Endothelial cell of umbilical vein (primary cell): ENCODE results near the gene PDE4B.

ENCODE experiments used
- CTCF ChIP-seq, 2 donors: IDR thresholded peaks; 1 replicate in 1 of 2; 2 replicates in 1 of 2; pipeline ENCODE4 v1.5.1; 2011; ENCODE audit warnings: low read length in 2 of 2, mild to moderate bottlenecking in 2 of 2, moderate library complexity in 2 of 2, control low read depth in 1 of 2, inconsistent platforms in 1 of 2, low read depth in 1 of 2; ENCODE audit not compliant: insufficient read depth in 1 of 2; ENCODE audit errors: extremely low read depth in 1 of 2
- EZH2 ChIP-seq: IDR thresholded peaks from 2 replicates; pipeline ENCODE4 v1.6.1; 2012; ENCODE audit warnings: borderline replicate concordance, low read depth, mild to moderate bottlenecking, moderate library complexity, low read length, inconsistent platforms; ENCODE audit not compliant: severe bottlenecking
- MAX ChIP-seq: IDR thresholded peaks from 2 replicates; pipeline ENCODE4 v1.6.1; 2011; ENCODE audit not compliant: insufficient read depth, insufficient read length
- POLR2AphosphoS5 ChIP-seq: IDR thresholded peaks from 2 replicates; pipeline ENCODE4 v1.6.1; 2012; ENCODE audit warnings: low read depth, mild to moderate bottlenecking, control low read depth, low read length, moderate library complexity; ENCODE audit not compliant: insufficient read depth

GRCh38 chr1:66248746-66249145 is 456.1 kb downstream of the PDE4B start:
- TF ChIP-seq CTCF (IDR thresholded peaks at IDR 0.05; ENCODE audit: extremely low read depth in 1 of 2, insufficient read depth in 1 of 2, low read depth in 1 of 2, low read length in 2 of 2) (no peak), EZH2 (no peak), MAX (no peak), POLR2AphosphoS5 (no peak)
